SK-N-SH treated with all-trans-retinoic acid at 6 μM for 48 hours (cell line): ENCODE results near the gene MMP1.

ENCODE experiments used
- ARNTL ChIP-seq: fragments of 450-650 bp; formaldehyde crosslinking; IDR thresholded peaks from 2 replicates; pipeline ENCODE4 v1.5.0; 2020; ENCODE audit warnings: low read depth, mild to moderate bottlenecking, moderate library complexity, borderline replicate concordance
- PPARA ChIP-seq: fragments of 250-450 bp; sonication (Bioruptor Pico); IDR thresholded peaks from 2 replicates; pipeline ENCODE4 v1.5.0; 2020; ENCODE audit warnings: mild to moderate bottlenecking, borderline replicate concordance
- RARB ChIP-seq: fragments of 250-450 bp; sonication (Bioruptor Pico); IDR thresholded peaks from 2 replicates; pipeline ENCODE4 v1.8.0; 2021; ENCODE audit warnings: mild to moderate bottlenecking, moderate library complexity
- SNAI2 ChIP-seq: fragments of 250-450 bp; sonication (Bioruptor Pico); IDR thresholded peaks from 2 replicates; pipeline ENCODE4 v1.5.0; 2020; ENCODE audit warnings: mild to moderate bottlenecking, moderate library complexity
- TOX ChIP-seq: fragments of 250-450 bp; sonication (Bioruptor Pico); IDR thresholded peaks from 2 replicates; pipeline ENCODE4 v1.8.0; 2021; ENCODE audit warnings: mild to moderate bottlenecking, moderate library complexity, borderline replicate concordance
- ZFP3 ChIP-seq: fragments of 250-450 bp; sonication (Bioruptor Pico); IDR thresholded peaks from 2 replicates; pipeline ENCODE4 v1.5.0; 2020; ENCODE audit warnings: mild to moderate bottlenecking, moderate library complexity
- ZFP30 ChIP-seq: fragments of 450-650 bp; formaldehyde crosslinking; IDR thresholded peaks from 2 replicates; pipeline ENCODE4 v1.5.0; 2022; ENCODE audit warnings: mild to moderate bottlenecking, moderate library complexity
- ZNF565 ChIP-seq: fragments of 450-650 bp; formaldehyde crosslinking; conservative IDR thresholded peaks from 2 replicates; pipeline ENCODE4 v1.5.0; 2020; ENCODE audit warnings: low read depth, mild to moderate bottlenecking, moderate library complexity
- ZNF70 ChIP-seq: fragments of 450-650 bp; formaldehyde crosslinking; IDR thresholded peaks from 2 replicates; pipeline ENCODE4 v1.5.0; 2020; ENCODE audit warnings: mild to moderate bottlenecking, moderate library complexity
- TF ChIP-seq, protein P1 (sequence below): fragments of 250-450 bp; sonication (Bioruptor Pico); IDR thresholded peaks from 2 replicates; pipeline ENCODE4 v1.8.0; 2020; ENCODE audit warnings: mild to moderate bottlenecking, moderate library complexity, borderline replicate concordance
- TF ChIP-seq, protein P2 (sequence below): fragments of 250-450 bp; sonication (Bioruptor Pico); IDR thresholded peaks from 2 replicates; pipeline ENCODE4 v1.8.0; 2021; ENCODE audit warnings: low read depth, mild to moderate bottlenecking, moderate library complexity, borderline replicate concordance

DNA sequence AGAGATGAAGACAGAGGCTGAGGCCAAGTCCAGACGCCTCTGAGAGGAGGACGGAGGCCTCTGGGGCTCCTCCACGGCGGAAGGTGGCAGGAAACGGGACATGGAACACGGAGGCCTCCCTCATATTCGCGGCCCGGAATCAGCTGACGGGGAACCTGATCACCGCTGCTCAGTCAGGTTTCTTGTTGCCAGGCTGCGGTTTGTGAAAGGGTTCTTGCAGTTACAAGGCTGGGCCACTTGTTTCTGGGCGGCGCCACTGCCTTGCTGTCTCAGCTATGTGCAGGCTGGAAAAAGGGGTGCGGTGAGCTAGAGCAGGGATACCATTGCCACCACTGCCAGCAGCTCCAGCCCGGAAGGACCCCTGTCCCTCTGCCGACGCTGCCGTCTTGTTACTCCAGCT is 10.0 kb upstream of the MMP1 start:
- TF ChIP-seq ARNTL (CRISPR knock-in tag) (no peak), RARB (CRISPR knock-in tag) (no peak), SNAI2 (CRISPR knock-in tag) (no peak), TOX (CRISPR knock-in tag) (no peak), PPARA (CRISPR knock-in tag) (no peak), ZNF70 (CRISPR knock-in tag) (no peak), ZFP3 (CRISPR knock-in tag) (no peak), ZNF565 (no peak), ZFP30 (no peak)
- TF ChIP-seq, protein P1, sequence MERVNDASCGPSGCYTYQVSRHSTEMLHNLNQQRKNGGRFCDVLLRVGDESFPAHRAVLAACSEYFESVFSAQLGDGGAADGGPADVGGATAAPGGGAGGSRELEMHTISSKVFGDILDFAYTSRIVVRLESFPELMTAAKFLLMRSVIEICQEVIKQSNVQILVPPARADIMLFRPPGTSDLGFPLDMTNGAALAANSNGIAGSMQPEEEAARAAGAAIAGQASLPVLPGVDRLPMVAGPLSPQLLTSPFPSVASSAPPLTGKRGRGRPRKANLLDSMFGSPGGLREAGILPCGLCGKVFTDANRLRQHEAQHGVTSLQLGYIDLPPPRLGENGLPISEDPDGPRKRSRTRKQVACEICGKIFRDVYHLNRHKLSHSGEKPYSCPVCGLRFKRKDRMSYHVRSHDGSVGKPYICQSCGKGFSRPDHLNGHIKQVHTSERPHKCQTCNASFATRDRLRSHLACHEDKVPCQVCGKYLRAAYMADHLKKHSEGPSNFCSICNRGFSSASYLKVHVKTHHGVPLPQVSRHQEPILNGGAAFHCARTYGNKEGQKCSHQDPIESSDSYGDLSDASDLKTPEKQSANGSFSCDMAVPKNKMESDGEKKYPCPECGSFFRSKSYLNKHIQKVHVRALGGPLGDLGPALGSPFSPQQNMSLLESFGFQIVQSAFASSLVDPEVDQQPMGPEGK (CRISPR knock-in tag) = no peak
- TF ChIP-seq, protein P2, sequence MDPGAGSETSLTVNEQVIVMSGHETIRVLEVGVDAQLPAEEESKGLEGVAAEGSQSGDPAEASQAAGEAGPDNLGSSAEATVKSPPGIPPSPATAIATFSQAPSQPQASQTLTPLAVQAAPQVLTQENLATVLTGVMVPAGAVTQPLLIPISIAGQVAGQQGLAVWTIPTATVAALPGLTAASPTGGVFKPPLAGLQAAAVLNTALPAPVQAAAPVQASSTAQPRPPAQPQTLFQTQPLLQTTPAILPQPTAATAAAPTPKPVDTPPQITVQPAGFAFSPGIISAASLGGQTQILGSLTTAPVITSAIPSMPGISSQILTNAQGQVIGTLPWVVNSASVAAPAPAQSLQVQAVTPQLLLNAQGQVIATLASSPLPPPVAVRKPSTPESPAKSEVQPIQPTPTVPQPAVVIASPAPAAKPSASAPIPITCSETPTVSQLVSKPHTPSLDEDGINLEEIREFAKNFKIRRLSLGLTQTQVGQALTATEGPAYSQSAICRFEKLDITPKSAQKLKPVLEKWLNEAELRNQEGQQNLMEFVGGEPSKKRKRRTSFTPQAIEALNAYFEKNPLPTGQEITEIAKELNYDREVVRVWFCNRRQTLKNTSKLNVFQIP (CRISPR knock-in tag) = no peak
